DMS79 treated with DMSO at 0.1 percent for 48 hours (cell line): ENCODE measurements around the gene NAPSA.

ENCODE experiments used
- DNase-seq: peaks from one replicate; lab custom pipeline; 2025; lab: John Stamatoyannopoulos, UW

NAPSA gene

DNA sequence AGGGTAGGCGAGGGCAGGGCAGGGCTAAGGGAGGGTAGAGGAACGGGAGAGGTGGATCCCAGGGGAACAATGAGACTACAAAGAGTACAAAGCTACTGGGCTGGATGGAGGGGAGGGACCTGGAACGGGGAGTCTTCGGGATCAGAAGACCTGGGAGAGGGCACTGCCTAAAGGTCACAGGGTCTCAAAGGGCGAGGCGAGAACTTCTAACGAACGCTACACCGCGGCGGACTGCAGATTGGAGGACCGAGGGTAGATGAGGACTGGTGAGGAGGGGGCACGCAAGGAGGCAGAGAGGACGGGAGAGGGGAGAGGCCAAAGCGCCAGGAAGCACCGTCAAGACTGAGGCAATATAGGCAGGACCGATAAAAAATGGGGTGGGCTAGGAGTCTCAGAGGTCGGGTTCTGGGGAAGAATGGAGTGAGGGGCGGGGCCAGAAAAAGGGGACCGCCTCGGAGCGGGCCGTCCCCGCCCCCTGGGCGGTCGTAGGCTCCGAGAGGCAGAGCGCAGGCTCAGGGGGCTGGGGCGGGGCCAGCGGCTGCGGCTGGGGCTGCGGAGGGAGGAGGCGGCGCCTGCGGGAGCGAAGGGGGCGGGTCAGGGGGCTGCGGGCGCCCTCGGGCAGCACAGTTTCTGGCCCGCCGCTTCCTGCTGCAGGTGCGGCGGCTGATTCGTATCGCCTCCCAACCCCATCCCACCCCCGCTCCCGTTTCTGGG is 34.9 kb downstream of the NAPSA start:
- peak; percentile 94 for DNase-seq

DNA sequence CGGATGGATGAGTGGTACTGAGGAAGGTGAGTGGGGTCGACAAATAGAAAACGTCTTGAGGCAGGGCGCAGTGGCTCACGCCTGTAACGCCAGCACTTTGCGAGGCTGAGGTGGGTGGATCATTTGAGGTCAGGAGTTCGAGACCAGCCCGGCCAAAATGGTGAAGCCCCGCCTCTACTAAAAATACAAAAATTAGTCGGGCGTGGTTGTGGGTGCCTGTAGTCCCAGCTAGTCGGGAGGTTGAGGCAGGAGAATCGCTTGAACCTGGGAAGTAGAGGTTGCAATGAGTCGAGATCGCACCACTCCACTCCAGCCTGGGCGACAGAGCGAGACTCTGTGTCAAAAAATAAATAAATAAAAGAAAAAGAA is 35.5 kb downstream of the NAPSA start:
- peak; percentile 50 for DNase-seq

DNA sequence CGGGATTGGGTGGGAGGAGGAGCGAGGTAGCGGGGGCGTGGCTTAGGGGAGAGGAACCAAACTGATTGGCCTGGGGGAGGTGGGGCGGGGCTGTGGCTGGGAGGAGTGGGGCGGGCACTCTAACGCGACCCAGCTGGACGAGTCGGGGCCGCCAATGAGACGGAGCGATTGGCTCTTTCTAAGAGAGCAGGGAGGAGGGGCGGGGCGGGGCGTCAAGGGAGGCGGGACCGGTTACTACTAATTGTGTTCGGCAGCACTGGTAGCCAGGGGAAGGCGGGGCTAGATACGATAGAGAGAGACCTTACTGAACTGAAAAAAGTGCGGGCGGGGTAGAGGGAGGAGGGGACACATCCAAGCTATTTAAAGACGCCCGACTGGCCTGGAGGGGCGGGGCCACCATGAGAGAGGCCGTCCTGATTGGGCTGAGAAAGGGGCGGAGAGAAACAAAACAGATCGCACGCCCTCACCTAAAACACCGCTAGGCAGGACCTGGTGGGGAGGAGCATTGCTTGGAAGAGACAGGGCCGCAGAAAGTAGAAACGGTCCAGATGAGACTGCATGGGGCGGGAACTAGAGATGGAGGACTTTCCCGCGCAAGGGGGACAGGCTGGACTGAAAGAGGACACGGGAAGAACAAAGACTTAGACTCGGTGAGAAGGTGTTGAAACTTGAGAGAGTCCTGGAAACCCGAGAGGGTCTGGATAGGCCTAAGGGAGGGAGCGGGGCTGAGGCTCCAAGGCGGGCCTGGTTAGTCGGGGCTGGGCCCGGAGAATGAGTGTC is 36.1 kb downstream of the NAPSA start, which contains the start of gene KCNC3:
KCNC3 (minus strand) TSS at position 232 of the 780 bp plus-strand sequence. CDS start 295 bp downstream, outside the sequence.
- peak; percentile 100 for DNase-seq

DNA sequence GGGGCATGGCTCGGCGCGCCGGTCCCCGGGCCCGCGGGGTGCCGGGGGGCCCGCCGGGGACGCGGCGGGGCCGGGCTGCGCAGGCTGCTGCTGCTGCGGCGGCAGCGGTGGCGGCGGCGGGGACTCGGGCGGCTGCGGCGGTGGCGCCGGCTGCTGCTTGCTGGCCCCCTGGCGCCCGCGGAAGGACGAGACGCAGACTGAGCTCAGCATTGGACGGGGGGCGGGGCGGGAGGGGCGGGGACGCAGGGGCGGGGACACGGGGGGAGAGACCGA is 36.6 kb downstream of the NAPSA start:
- DNase-seq: no peak

DNA sequence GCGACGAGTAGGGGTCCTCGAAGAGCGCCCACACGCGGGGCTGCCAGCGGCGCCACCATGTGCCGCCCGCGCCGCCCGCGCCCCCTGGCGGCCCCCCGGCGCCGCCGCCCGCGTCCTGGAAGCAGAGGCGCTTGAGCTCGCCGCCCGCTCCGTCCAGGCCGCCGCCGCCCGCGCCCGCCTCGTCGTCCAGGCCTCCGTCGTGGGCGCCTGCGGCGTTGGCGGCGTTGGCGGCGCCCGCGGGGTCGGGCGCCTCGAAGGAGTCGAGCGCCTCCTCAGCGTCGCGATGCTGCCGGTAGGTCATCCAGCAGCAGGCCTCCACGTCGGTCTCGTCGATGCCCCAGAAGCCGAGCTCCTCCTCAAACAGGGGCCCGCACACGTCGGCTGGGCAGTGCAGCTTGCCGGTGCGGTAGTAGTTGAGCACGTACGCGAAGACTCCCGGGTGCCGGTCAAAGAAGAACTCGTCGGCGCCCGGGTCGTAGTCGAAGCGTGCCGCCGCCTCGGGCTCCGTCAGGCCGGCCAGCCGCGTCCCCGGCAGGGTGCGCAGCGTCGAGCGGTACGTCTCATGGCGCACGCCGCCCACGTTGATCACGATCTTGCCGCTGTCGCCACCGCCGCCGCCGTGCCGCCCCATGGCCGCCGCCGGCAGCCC is 37.1 kb downstream of the NAPSA start:
- peak; percentile 6 for DNase-seq

DNA sequence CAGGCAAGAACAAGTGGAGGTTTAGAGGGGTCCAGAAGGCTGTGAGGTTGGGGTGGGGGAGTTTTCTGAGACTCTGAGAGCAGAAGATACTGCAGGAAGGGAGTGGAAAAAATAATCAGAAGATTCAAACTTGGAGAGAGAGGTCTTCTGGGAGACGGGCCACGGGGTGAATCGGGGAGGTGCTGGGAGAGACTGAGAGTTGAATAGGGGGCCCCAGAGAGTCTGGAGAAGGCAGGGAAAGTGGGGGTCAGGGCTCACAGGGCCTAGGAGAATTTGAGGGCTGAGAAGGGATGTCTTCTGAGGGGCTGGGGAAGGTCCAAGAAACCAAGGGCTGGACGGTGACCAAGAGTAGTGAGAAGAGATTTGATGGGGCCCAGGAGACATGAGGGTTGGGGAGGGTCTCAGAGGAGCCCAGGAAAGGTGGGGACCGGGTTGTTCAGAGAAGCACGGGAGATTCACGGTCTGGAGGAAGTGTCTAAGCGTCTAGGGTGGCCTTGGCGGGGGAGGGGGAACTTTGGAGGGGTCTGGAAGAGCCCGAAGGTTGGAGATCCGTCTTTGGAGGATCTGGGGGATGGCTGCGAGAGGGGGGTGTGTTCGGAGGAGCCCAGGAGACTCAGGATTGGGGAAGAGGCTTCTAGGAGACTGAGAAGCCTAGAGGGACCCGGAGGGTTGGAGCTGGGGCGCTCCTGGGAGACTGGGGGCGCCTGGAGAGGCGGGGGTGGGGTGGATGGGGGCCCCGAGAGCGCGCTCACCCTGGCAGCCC is 37.8 kb downstream of the NAPSA start:
- no peak for DNase-seq

DNA sequence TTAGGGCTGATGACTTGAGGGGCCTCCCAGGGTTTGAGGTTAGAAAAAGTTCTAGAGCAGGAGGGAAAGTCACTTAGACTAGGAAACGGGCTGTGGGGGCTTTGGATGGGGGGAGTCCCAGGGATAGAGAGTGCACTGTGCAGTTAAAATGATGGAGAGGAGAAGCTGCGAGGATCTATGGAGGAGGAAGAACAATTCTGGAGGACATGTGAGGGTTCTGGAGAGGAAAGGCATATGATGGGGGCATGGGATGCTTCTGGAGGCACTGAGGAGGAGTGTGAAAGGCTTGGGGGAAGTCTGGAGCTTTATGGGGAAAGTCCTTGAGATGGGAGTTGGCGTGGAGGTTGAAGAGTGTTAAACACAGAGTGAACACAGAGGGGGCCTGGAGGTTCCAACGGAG is 38.4 kb downstream of the NAPSA start:
- no peak for DNase-seq

DNA sequence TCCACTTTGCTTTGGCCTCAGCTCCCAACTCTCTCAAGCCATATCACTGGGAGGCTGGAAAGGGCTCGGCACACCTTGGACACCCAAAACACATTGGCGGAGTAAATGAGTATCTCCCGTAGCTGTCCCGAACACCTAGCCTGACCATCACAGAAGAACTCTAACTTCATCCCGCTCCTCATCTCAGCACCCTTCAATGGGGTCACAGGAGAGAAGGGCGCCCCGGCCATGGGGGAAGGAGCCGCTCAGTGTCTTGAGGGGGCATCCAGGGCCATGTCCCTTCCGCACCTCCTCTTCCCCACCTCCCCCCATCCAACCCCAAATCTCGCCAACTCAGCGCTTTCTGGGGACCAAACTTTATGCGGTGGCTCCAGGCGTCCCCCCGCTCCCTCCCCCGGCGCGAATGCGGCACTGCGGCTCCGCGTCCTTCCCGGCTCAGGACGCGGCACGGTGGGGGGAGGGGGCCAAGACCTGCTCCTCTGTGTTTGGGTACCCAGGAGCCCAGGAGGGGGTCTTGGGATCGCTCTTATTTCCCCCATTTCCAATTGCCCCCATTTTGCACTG is 39.3 kb downstream of the NAPSA start:
- no peak for DNase-seq

DNA sequence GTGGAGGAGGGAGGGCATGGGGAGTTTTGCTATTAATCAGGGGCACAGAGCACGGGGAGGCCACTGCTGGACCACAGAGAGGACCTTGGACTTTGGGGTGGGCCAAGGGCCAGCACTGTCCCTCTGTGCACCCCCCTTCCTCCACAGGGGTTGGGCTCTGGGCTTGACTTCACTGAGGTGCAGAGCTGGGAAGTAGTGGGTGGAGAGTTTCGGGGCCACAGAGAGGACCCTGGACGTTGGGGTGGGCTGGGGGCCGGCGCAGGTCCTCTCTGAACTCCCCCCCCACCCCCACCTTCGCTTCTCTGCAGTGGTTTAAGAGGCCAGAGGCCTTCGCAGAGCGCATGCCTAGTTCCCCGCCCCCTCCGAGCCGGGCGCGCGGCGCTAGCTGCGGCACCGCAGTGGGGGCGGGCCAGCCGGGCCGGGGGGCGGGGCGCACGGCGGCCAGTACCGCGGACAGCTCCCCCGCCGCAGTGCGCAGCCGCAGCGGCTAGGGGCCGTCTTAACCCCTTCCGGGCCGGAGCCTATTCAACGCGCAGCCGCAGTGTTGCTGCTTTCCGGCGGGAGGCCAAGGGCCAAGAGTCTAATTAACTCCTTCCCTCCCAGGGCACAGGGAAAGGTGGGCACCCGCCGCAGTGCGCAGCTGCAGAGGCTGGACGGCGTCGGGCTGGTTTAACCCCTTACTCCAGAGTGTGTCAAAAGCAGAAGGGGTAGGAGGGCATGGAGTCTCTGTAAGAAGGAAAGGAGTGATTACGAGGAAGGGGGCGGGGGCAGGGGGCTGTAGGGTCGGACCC is 39.9 kb downstream of the NAPSA start:
- peak; percentile 91 for DNase-seq

DNA sequence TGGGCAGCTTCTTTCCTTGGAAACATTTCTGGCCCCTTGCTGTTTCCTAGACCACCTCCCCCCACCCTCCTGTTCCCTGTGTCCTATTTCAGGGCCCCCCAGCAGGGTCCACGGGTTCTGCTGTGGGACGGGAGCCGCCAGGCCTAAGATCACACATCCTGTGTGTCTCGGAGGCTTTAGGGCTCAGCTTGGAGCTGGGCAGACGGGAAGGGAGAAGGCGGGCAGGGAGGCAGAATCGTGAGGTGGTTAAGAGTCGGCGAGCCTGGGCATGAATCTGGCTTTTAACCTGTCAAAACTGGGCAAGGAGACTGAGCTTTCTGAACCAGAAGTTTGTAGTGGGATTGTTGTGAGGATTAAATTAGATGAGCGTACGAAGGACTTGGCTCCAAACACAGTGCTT is 41.1 kb downstream of the NAPSA start:
- DNase-seq: no peak

DNA sequence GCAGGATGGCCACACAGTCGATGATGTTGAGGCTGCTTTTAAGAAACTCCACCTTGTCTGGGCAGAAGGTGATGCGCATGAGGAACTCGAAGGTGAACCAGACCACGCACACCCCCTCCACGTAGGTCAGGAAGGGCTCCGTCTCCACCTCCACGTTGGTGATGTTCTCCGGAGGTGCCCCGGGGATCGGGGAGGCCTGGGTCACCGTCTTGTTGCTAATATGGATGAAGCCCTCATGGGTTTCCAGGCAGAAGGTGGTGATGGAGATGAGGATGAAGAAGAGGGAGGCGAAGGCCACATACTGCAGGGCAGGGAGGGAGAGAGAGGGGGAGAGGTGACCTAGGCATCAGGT is 41.7 kb downstream of the NAPSA start:
- no peak for DNase-seq

DNA sequence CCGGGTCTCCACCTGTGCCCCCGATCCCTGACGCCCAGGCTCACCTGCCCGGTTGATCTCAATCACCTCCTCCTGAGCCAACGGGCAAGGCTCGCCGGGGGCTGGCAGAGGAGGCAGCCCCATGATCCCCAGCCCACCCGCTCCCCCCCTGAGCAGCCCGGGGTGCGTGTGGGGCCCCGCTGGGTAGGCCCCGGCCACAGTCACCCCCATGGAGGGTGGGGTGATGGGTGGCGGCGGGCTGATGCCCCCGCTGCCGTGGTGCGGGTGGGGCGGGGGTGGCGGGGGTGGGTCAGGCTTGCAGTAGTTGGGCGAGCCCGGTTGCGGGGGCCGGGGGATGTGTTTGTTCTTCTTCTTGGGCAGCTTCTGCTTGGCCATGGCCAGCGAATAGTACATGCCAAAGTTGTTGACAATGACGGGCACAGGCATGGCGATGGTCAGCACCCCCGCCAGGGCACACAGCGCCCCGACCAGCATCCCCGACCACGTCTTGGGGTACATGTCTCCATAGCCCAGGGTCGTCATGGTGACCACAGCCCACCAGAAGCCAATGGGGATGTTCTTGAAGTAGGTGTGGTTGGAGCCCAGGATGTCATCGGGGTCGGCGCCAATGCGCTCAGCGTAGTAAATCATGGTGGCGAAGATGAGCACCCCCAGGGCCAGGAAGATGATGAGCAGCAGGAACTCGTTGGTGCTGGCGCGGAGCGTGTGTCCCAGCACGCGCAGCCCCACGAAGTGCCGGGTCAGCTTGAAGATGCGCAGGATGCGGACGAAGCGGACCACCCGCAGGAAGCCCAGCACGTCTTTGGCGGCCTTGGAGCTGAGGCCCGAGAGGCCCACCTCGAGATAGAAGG is 42.3 kb downstream of the NAPSA start:
- DNase-seq: no peak

DNA sequence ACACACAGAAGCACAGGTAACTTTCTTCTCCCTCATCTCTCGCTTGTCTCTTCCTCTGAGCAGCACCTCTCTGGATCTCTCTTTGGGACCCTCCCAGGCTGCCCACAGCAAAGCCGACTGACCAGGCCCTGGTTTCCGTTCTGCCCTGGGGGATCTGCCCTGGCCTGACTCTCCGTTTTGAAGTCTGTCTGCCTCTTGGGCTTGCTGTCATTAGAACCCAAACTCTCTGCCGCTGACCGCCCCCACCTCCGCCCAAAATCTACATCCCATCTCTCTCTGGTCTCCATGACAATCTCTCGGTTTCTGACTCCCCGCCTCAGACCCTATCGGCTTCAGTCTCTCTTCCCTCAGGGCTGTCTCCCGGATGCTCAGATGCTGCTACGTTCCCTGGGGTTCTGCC is 43.2 kb downstream of the NAPSA start:
- no peak for DNase-seq

DNA sequence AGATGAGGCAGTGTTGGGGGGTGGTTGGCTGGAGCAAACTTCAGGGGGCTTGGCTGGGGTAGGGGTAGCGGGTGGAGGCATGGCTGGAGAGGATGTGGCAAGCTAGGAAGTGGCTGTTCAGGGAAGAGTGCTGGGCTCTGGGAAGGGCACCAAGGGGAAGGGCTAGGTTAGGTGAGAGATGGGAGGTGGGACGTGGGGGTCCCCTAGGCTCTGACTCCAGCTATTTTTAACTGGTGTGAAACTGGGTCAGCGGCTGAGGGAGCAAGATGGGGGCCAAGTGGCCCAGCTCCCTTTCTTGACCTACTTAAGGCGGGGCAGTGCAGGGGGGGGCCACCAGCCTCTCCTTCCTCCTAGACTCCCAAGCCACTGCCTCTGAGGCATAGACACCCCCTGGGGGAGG is 43.6 kb downstream of the NAPSA start:
- DNase-seq: no peak

DNA sequence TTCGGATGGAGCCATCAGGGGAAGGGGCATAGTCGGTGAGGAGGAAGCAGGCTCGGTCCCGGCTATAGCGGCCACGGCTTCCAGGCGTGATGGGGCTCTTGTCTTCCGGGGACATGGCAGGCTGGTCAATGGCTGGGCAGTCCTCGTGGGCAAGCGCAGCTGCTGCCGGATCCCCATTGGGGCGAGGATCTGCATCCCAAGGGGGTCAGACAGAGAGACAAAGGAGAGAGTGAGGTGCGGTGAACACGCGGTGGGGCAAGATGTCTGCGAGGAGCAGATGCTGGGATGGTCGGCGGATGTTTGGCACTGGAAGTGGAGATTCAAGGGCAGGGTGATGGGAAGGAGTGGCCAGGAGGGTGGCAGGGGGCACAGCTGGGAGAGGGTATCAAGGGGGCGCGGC is 44.8 kb downstream of the NAPSA start:
- DNase-seq: no peak

DNA sequence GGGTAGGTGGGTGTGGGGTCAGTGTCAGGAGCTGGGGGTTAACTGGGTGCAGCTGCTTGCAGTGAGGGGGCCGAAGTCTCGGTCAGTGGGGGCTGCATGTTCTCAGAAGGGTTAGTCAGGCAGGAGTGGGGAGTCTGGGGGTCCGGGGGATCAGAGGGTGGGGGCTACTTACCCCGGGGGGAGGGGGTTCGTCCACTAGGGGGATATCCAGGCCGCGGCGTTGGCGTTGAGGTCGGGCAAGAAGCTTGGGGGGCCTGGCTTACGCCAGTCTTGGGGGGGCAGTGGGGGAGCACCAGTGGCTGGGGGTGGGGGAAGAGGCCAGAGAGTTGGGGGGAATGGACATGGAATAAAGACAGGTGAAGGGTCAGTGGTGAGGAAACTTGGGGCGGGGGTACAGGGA is 45.4 kb downstream of the NAPSA start:
- no peak for DNase-seq

DNA sequence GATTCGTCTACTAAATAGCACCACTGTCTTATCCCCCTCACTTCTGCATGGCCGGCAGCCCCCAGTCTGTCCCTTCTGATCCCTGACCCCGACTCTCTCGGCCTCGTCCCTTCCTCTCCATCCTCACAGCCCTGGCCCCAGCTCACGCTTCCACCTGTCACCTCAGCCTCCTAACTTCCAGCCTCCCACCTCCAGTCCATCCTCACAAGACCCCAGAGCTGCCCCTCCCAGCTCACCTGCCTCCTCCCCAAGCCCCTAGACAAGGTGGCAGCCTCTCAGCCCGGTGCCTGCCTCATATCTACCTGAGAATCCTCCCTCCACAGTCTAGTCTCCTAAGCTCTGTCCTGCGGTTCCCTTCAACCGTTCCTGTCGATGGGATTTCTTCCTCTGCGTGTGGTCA is 46.3 kb downstream of the NAPSA start:
- no peak for DNase-seq

DNA sequence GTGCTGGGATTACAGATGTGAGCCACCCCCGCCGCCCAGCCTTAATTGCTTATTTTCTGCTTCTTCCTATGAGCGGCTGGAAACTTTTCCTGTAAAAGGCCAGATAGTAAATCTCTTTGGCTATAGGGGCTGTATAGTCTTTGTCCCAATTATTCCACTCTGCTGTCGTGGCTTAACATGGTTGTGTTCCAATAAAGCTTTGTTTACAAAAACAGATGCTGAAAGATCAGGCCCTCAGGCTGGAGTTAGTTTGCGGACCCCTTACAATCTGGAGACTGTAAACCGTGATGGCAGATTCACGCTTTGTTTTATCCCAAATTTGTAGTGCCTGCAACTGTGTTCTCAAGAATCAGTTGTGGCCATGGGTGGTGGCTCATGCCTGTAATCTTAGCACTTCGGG is 47.0 kb downstream of the NAPSA start:
- DNase-seq: no peak

DNA sequence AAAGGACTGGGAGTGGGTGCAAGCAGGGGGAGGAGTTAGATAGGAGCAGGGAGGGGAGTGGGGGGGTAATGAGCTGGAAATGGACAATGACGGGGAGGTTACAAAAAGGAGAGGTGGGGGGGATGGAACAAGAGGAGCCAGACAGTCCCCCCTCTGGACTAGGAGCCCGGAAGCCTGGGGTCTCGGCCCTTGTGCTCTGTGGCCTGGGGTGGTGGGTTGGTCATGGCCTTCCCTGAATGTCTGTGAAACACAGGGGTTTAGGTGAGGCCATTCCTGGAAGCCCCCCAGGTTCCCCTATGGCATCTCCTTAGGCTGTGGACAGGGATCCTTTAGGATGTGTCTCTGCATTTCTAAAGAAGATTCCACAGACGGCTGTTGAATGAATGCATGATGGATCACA is 48.3 kb downstream of the NAPSA start:
- DNase-seq: no peak

DNA sequence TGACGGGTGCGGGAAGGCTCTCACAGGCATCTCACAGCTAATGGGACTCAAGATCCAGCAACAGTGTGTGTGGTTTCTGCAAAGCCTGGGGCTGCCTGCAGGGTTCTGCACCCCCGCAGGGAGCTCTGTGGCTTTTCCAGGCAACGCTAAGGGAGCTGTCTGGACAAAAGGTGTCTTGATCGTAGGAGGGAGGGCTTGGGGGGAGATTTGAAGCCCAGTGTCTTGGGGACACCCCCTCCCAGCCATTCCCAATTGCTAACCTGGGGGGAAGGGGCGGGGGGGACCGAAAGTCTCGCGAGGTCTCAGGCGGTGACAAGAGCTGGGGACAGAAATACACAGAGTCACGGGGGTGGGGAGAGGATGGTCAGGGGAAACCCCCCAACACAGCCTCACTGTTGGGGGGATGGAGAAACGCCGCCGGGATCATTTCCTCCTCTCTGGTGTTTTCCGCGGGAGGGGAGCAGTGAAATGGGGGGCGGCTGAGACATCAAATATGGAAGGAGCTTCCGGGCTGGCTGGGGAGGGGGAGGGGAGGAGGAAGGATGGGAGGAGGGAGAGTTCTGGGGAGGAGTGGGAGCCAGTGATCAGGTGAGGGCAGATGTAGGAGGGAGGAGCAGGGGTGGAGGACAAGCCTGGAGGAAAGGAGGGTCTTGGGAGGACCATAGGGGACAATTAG is 49.5 kb downstream of the NAPSA start:
- peak; percentile 63 for DNase-seq
